NCI-H2029 (cell line): Measurements from ENCODE around the gene METTL3.
"Not testable (repeated sequence)": the region's sequence is repeated elsewhere in the genome, so short reads cannot be mapped to it uniquely, and the experiment has no call there.

Source experiments
- DNase-seq: peaks from one replicate; lab custom pipeline; 2025; lab: John Stamatoyannopoulos, UW

The METTL3 gene

GRCh38 chr14:21510735-21511657 lies at the start of gene METTL3:
TSS of gene METTL3 (minus strand) at chr14:21511340. CDS start at chr14:21511223, 117 bp downstream.
- DNase-seq = peak; percentile 98

- DNase-seq = no peak
These were observed 47.6 kb upstream of the METTL3 start for GRCh38 chr14:21558703-21559170.

- DNase-seq = peak; percentile 92
These were observed 46.2 kb upstream of the METTL3 start for GRCh38 chr14:21557084-21557901.

GRCh38 chr14:21556378-21557083 lies 45.4 kb upstream of the METTL3 start:
- no peak for DNase-seq

- DNase-seq = no peak
These were observed 42.1 kb upstream of the METTL3 start for GRCh38 chr14:21553266-21553665.

- DNase-seq = not testable (repeated sequence)
These were observed 33.4 kb upstream of the METTL3 start for GRCh38 chr14:21544588-21544987.

- DNase-seq = no peak
These were observed 32.8 kb upstream of the METTL3 start for GRCh38 chr14:21543963-21544362.

- DNase-seq = no peak
These were observed 32.4 kb upstream of the METTL3 start for GRCh38 chr14:21543521-21543960.

- DNase-seq = no peak
These were observed 30.4 kb upstream of the METTL3 start for GRCh38 chr14:21541413-21542074.

- no peak for DNase-seq
These were observed 28.2 kb upstream of the METTL3 start for GRCh38 chr14:21539189-21539940.

- DNase-seq = no peak
These were observed 25.9 kb upstream of the METTL3 start for GRCh38 chr14:21537090-21537424.

GRCh38 chr14:21536418-21537089 lies 25.4 kb upstream of the METTL3 start:
- DNase-seq = no peak

GRCh38 chr14:21535545-21536417 lies 24.6 kb upstream of the METTL3 start:
- DNase-seq = no peak

- no peak for DNase-seq
These were observed 23.4 kb upstream of the METTL3 start for GRCh38 chr14:21534576-21534975.

- no peak for DNase-seq
These were observed 22.2 kb upstream of the METTL3 start for GRCh38 chr14:21533294-21533693.

- no peak for DNase-seq
These were observed 18.4 kb upstream of the METTL3 start for GRCh38 chr14:21529515-21529914.

GRCh38 chr14:21528381-21529348 lies 17.5 kb upstream of the METTL3 start:
- peak; percentile 32 for DNase-seq

GRCh38 chr14:21527318-21527679 lies 16.2 kb upstream of the METTL3 start:
- no peak for DNase-seq
